OCI-LY1 (cell line): ENCODE results near the gene PKD2L1.

ENCODE experiments used
- EZH2 ChIP-seq: fragments of 200-600 bp; sonication (generic), shearing (Covaris generic); IDR thresholded peaks from 2 replicates; pipeline ENCODE4 v1.8.0; 2017; ENCODE audit warnings: borderline replicate concordance, mixed run types, mild to moderate bottlenecking, antibody characterized with exemption, low read length, moderate library complexity, mixed read lengths
- TF ChIP-seq, protein P1 (sequence below): fragments of 200-600 bp; sonication (generic), shearing (Covaris generic); IDR thresholded peaks from 2 replicates; pipeline ENCODE4 v1.5.1; 2017; ENCODE audit warnings: mild to moderate bottlenecking, antibody characterized with exemption, low read length, moderate library complexity, mixed read lengths

DNA sequence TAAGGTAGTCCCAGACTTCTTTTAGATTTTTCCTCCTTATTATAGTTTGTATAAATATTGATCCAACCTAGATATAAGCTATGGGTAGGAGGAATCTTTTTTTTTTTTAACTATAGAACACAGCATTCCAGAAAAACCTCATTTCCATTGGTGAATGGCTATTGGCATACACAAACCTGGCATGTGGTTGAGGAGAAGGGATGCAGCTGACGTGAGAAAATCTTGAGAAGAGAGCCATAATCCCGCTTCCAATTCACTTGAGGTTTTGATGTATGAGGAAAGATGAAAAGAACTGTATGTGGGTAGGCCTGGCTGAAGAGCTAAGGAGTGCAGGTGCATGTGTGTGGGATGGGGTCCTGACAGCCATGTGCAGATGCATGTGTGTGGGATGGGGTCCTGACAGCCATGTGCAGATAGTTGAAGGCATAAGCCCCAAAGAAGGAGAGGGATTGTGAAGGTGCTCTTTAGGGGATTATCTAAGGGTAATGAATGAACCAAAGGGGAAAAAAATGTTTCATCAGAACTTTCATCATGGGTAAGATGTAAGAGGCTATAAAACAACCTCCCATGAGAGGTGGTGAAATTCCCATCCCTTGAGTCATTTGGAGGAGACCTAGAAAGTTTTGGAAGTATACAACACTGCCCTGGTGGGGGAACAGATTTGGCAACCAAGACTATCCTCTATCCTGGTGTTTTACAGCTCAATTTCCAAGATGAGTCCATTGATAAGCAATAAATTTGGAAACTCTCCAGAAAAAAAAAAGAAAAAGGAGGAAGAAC, 3.8 kb upstream of the PKD2L1 start:
- TF ChIP-seq, protein P1, sequence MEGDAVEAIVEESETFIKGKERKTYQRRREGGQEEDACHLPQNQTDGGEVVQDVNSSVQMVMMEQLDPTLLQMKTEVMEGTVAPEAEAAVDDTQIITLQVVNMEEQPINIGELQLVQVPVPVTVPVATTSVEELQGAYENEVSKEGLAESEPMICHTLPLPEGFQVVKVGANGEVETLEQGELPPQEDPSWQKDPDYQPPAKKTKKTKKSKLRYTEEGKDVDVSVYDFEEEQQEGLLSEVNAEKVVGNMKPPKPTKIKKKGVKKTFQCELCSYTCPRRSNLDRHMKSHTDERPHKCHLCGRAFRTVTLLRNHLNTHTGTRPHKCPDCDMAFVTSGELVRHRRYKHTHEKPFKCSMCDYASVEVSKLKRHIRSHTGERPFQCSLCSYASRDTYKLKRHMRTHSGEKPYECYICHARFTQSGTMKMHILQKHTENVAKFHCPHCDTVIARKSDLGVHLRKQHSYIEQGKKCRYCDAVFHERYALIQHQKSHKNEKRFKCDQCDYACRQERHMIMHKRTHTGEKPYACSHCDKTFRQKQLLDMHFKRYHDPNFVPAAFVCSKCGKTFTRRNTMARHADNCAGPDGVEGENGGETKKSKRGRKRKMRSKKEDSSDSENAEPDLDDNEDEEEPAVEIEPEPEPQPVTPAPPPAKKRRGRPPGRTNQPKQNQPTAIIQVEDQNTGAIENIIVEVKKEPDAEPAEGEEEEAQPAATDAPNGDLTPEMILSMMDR = no peak
- TF ChIP-seq EZH2 = no peak
